HPDE6-E6E7 (cell line): Measurements from ENCODE around the gene AHRR.

ENCODE experiments used
- DNase-seq: peaks from one replicate; pipeline ENCODE4 v3.0.0; 2011; ENCODE audit warnings: missing footprints; ENCODE audit errors: extremely low spot score

Gene AHRR

DNA sequence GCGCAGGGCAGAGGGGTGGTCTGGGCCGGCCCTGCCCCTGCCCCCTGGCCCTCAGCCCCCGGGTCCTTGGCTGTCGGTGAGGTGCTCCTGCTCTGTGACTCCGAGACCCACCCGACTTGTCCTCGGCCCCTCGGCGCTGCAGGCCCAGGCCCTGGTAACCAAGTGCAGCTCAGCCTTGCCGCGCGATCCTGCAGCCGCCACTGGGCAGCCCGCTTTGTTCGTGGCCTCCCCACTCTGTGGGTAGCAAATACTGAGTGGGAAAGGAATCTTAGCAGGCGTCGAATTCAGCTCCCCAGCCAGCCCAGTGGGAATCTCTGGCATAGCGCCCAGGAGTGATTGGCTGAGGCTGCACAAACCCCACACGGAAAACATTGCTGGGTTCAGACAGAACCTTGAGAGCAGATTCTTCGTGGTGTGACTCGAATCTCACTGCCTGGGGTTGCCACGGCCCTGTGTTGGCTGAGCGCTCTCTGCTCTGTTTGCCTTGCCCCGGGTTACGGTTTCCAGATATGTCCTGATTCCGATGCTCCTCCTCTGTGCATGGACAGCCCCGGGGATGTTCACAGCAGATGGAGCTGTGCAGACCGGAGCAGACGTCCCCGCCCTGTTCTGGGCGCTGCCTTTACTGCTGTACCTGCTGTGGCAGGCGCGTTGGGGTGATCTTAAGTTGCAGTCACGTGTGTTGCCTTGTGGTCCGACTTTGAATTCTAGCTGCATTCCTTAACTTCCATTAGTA lies 108.1 kb downstream of the AHRR start:
- no peak for DNase-seq

DNA sequence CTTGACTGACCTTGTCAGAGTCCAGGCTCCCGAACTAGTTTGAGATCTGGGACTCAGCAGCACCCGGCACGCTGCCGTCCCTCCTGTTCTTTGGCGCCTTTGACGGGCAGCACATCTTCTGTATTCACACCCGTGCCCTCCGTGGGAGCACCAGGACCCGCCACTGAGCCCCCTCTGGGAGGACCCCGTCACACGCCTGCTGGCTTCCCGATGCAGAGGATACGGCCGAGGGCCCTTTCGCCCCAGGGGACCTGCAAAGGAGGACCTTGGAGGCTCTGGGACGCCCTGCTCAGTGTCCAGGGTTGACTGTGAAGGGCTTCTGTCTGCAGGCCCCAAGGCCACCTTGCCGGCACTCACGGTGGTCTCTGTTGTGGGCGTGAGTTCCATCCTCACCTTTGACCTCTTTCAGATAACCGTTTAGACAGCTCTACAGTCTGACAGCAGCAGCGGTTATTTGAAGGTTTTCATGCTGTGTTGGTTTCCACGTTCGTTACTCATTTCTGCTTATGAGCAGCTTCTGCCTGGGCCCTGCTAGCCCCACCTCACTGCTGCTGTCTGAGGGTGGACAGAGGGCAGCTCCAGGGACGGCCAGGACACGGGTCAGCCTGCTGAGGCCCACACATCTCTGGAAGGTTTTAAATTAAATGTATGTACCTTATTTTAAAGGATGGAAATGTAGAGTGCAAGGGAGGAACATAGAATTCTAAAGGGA lies 108.9 kb downstream of the AHRR start:
- DNase-seq, result no peak

DNA sequence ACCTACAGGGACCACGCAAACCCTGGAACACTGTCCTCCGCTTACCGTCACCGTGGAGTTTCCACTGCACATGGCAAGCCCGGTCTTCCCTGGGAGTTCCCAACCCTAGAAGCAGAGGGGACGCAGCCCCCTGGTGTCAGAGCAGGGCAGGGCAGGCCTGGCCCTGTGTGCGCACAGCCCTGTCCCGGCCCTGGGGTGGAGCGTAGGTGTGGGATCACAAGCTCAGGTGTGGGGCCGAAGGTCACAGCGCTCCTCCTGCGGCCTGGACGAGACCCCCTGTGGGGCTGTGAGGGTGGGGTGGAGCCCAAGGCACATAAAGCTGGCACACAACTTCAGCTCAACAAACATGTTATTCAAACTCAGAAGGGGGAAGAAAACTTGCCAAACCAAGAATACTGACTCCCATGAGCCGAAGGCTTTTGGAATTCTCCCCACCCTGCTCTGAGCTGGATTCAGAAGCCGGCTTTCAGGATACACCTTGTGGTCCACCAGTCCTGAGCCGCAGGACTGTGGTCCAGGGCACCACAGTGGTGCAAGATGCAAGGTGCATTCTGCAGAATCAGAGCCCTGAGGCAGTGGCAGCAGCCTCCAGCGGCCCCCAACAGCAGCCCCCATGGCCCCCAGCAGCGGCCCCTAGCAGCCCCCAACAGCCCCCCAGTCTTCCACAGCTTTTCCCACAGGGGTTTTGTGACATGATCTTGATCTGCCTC lies 109.6 kb downstream of the AHRR start:
- no peak for DNase-seq

DNA sequence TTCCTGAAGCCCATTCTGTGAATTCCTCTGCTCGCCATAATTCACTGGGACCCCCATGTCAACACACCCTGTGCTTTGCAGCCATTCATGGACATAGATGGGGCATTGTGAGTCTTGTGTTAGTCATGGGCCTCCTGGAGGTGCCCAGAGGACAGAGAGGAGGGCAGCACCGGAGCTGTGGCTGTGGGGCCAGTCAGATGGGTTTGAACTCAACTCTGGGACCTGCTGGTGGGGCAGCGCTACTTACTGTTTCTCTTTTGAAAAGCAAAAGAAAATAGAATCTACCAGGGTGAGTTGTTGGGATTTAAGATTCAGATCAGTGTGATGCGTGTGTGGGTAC lies 110.2 kb downstream of the AHRR start:
- no peak for DNase-seq

DNA sequence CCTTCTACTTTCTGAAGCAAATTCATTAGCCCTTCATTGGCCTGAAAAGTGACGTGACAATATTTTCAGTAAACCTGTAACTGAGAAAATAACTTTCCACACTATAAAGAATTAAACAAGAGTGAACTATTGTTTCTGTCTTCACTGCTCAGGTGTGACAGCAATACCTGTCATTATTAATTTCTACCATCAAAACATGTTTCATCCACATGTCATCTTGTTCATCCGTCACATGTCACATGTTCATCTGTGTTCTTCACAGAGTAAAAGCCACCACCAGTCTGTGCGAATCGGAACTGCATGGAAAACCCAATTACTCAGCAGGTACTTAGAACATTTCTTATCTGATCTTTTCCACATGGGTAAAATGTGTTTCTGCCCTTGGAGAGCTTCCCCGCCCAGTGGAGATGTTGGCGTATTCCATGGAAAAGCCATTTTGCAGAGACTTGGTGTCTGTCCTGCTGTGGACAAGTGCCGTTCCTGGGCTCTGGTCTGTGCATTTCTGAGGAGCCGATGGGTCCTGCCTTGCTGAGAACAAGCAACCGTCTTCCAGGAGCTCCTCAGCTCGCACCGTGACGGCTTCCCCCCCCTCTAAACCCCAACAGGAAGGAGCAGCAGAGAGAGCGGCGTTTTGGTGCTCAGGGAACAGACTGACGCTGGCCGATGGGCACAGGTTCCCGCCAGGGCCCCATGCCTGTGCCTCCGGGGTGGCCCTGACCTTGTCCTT lies 110.8 kb downstream of the AHRR start:
- no peak for DNase-seq

DNA sequence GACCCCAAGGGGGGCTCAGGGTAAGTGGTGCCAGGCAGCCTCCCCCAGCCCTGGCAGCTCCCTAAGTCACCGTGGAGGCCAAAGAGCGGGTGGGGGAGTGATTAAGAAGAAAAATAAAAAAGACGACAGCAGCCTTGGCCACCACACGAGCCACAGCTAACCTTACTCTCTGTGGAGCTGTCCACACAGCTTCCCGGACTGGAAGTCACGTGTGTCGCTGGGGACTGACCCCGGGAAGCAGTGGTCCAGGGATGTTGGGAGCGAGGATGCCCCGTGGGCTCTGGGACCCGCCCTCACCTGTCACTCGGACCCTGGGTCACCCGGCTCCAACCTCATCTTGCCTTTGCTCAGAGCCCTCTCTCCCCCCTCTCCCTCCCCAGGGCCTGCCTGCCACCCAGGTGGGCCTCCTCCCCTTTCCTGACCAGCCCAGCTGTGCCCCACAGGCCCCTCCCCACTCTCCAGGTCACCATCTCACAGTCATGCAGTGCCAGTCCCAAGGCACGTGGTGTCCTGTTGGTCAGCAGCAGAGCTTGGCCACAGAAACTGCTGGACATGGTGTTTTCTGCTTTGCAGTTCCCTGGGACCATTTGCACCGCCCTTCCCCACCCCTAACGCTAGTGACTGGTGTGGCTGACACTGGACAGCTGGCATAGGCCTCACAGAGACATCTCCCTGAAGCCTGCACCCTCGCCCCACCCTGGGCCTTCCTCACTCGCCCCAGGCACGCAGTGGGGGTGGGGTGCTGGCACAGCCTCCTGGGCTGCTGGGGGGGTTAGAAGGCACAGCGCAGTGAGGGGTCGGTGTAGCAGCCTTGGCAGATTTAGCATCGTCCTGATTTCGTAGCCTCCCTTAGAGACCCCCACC lies 111.6 kb downstream of the AHRR start:
- DNase-seq, result no peak

DNA sequence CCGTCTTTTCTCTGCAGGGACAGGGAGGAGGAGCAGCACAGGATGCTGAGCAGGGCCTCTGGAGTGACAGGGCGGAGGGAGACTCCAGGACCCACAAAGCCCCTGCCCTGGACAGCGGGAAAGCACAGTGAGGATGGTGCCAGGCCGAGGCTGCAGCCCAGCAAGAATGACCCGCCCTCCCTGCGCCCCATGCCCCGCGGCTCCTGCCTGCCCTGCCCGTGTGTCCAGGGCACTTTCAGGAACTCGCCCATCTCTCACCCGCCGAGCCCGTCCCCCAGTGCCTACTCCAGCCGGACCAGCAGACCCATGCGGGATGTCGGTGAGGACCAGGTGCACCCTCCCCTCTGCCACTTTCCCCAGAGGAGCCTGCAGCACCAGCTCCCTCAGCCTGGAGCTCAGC lies 112.3 kb downstream of the AHRR start:
- no peak for DNase-seq

DNA sequence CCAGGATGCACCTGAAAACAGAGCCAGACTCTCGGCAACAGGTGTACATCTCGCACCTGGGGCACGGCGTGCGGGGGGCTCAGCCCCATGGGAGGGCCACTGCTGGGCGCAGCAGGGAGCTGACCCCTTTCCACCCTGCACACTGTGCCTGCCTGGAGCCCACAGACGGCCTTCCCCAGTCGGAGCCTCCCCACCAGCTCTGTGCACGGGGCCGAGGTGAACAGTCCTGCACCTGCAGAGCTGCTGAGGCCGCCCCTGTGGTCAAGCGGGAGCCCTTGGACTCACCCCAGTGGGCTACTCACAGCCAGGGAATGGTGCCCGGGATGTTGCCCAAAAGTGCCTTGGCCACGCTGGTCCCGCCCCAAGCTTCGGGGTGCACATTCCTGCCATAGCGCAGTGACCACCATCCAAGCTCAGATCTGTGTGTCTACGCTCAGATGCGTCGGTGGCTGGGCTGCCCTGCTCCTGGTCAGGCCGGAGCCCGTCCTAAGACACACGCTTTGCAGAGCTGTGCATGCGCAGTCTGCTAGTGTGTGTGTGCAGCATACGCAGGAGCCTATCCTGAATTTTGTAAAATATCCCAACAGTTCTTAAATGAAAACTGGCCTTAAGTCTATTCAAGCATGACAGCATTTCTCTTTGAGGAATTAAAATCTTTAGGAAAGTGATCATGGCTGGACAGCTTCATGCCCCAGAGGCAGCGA lies 113.1 kb downstream of the AHRR start:
- DNase-seq, result no peak

DNA sequence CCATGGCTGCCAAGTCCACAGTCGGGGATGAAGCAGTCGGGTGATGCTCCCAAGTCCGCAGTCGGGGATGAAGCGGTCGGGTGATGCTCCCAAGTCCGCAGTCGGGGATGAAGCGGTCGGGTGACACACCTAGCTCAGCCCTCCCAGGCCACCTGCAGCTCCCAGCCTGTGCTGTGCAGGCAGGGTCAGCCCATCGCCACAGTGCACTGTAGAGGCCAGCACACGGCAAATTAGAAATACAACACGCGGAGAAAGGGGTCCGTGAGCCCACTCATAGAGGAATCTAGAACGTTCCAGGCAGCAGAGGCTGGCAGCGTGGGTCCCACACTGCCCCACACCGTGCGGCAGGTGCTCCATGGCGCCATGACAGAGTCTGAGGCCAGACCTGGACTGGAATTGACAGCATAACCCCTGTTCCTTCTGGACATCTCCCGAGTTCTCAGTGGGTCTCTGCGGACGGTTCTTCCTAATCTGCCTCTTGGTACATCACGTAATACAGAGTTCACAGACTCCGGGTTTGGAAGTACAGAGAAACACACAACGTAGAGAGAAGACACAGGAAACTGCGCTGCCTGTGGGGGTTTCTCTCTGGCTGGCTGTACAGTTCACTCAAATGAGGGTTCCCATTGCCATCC lies 113.8 kb downstream of the AHRR start:
- DNase-seq, result no peak

DNA sequence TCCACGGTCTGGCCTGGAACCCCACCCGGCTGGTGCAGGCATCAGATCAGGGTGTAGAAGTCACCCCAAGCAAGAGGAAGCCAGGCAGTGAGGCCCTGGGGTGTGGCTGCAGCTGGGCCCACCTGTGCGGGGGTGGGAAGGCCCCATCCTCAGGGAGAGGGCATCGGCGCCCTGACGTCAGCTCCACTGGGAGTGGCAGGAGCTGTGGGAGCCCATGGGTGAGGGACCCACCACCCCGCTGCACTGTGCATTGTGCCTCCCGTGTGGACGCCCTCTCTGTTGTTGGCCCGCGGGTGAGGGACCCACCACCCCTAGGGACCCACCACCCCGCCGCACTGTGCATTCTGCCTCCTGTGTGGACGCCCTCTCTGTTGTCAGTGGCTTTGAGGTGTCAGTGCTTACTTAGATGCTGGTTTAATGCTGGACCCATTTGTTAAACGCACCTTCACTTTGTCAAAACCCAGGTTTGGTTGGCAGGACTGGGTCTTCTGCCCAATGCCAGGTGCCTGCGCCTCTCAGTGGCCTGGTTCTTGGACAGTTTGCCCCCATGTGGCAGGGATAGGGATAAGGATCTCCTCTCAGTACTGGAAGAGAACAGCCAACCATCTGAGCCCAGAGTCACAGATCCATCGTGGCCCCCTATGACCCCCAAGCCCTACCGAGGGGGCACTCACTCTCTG lies 114.6 kb downstream of the AHRR start:
- DNase-seq, result no peak

DNA sequence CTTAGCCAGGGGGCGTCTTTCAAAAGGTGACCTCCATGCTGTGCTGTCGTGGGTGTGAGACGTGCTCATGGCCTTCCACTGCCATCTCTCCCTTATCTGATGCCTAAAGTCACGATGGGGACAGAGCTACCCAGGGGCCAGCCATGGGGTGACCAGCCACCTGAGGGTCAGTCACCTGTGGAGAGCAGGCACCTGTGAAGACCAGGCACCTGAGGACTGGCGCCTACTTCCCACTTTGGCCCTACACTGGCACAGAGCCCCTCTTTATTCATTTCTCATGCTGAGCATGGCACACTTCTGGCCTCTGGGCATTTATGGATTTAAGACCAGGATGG lies 115.1 kb downstream of the AHRR start:
- DNase-seq, result no peak

DNA sequence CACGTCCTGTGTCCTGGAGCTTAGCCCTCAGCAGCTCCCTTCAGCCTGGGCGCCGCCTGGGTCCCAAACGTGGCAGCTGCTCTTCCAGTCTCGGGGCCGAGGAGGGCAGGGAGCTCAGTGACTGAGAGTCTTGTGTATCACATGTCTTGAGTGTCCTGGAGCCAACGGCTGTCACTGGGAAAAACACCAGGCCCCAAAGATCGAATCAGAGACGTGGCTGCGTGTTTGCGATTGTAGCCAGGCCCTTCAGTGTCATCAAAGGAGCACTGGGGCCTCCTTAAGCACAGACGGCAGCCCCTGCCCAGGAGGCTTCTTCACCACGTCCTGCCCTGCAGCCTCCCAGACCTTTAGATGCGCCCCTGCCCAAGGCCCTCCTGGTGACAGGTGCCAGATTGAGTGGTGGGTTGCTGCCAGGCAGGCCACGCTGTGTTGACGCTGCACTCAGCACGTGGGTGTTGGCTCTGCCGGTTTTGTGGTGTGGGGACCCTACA lies 115.8 kb downstream of the AHRR start:
- no peak for DNase-seq

DNA sequence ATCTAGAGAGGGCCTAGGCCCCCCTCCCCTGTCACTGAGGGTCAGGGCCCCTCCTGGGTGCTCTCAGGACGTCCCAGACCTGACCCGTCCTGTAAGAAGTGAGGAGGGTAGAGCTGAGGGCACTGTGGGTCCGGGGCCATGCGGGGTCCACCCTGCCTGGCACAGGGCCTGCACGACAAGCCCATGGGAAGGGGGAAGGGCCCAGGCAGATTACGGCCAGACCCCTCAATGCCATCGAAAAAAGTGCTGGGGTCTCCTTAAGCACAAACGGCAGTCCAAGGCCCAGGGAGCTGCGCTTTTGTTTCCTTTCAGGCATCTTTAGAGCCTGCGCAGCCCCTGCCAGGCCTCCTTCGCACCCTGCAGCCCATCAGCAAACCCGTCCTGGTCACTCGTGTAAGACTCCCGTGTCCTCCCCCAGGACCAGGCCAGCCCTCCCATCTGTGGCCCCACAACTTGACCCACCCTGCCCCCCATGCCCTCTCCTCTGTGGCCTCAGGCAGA lies 117.0 kb downstream of the AHRR start:
- DNase-seq, result no peak

DNA sequence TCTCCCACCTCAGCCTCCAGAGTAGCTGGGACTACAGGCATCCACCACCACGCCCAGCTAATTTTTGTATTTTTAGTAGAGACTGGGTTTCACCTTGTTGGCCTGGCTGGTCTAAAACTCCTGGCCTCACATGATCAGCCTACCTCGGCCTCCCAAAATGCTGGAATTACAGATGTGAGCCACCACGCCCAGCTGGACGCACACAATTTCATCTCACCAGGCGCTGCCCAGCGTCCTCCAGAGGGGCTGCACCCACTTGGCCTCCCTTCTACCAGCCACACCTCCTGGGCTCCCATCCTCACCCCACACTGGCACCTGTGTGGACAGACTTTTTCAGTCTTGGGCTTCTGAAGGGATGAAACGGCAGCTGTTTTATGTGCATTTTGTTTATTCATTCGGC lies 117.7 kb downstream of the AHRR start:
- no peak for DNase-seq

DNA sequence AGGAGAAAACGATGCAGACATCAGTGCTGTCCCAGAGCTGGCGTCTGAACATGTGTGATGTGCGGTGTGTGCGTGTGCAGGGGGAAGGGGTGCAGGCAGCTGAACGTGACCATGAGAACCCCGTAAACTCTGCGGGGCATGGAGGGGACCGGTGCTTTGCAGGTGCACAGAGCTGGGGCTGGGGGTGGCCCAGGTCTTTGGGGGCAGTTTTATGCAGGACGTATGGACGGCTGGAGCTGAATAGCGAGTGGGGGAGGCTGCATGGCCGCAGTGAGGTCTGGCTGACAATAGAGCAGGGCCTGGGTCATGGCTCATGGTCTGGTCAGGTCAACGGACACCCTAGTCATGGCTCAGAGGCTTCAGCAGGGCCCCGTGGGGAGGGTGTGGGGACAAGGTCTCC lies 118.1 kb downstream of the AHRR start:
- no peak for DNase-seq

DNA sequence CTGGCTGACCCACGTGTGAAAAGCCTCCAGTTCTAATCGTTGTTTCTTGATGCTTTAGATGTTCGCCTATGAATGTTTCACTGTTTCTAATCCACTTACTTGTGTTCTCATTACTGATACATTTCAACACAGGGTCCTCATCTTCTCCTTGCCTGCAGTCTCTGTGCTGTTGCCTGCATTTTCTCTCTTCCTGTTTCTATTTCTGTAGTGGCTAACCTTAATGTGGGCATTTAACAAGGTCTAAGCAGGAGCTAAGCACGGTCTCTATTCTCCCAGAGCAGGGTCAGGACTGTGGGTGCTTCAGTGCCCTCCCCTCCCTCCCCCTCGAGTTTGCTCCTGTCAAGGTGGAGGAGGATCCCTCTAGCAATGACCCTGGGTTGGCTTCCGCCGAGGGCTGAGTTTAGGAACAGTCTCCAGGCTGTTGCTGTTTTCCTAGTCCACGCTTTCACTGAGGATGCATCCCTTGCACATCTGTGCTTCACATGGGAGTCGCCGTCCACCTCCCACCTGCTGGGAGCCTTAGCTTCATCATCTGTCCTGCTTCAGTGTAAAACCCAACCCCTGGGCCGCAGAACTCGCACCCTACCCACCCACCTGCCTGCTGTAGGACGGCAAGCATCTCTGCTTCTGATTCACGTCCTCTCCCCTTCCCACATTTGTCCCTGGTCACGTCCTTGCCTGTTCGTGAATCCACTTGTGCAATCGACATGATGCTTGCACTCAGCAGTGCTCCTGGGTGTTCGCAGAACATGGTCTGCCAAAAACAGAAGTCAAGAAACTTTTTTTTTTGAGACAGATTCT lies 119.1 kb downstream of the AHRR start:
- DNase-seq, result no peak

DNA sequence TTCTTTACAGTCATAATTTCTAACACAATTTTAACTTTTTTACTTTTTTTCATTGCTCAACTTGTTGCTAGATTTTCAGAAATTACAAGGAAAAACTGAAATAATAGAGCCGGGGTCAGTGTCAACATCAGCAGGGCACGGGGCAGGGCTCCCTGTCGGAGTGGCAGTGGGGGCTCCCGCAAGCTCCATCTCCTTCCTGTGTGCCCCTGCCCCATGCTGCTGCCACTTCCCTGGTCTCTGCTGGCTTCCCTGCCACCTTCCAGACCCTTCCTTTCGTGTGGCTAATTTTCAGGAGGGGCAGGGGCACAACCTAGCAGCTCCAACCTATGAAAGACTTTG lies 120.5 kb downstream of the AHRR start:
- no peak for DNase-seq

DNA sequence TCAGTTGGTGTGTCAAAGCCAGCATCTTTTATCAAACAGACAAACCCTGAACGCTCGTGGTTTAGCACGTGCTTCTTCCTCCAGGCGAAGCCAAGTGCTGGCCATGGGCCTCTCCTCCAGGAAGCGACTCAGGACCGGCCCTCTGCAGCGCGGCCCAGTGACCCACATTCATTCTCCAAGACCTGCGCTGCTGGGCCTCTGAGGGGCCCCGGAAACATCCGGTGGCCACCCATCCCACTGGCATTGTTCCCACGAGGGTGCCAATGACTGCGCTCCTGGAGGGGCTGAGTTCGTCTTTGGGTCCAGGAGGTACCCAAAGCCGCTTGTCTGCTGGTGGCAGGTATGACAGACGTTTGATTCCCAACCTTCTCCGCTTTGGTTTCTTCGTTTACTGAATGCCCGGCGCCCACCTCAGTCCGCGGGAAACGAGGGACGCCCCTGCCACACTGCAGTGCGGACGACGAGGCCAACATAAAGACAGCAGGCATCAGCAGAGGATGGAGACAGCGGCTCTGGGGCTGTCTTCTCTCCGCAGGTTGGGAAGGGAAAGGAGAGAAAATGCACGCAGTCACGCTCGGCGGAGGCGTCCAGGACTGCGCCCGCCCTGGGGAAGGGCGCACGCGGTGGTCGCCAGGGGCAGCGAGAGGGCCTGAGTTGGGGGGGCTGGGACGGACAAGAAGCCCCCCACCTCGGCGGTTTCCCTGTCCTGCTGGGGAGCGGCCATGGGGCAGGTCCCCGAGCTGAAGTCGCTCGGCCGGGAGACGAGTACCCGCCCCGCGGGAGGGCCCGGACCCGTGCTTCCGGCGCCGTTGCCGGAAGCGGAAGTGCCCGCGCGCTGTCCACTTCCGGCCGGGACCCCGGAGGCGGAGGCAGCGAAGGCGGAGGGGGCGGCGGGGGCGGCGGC lies 121.1 kb downstream of the AHRR start, which contains the start of gene EXOC3:
Gene EXOC3, plus strand, starts transcription at position 842 of the 904 bp plus-strand sequence. CDS start 3,030 bp downstream, outside the sequence.
- peak; percentile 84 for DNase-seq
